GM12873 (cell line): ENCODE data around the gene CEP192.

ENCODE experiments used
- TF ChIP-seq, protein P1 (sequence below): IDR thresholded peaks from 2 replicates; pipeline ENCODE4 v1.5.1; 2012; ENCODE audit warnings: low read depth, mild to moderate bottlenecking, moderate library complexity, low read length, control low read depth; ENCODE audit not compliant: insufficient read depth; ENCODE audit errors: missing control alignments

Gene CEP192

DNA sequence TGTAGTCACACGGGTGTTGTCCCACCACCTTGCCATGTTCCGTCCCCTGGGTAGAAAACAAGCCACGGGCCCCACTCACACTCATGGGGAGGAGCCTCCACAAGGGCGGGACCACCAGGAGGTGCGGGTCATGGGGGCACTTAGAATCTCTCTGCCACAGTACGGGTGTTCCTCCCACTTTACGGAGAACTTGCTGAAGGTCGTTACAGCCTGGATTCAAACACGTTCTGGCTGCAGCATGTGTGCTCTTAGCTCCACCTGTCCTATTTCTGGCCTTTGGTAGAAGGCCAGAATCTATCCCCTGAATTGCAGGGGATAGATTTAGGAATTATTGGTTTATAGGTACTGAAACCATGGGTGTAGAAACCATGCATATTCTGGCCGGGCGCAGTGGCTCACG is 14.9 kb upstream of the CEP192 start:
- TF ChIP-seq, protein P1, sequence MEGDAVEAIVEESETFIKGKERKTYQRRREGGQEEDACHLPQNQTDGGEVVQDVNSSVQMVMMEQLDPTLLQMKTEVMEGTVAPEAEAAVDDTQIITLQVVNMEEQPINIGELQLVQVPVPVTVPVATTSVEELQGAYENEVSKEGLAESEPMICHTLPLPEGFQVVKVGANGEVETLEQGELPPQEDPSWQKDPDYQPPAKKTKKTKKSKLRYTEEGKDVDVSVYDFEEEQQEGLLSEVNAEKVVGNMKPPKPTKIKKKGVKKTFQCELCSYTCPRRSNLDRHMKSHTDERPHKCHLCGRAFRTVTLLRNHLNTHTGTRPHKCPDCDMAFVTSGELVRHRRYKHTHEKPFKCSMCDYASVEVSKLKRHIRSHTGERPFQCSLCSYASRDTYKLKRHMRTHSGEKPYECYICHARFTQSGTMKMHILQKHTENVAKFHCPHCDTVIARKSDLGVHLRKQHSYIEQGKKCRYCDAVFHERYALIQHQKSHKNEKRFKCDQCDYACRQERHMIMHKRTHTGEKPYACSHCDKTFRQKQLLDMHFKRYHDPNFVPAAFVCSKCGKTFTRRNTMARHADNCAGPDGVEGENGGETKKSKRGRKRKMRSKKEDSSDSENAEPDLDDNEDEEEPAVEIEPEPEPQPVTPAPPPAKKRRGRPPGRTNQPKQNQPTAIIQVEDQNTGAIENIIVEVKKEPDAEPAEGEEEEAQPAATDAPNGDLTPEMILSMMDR = no peak

DNA sequence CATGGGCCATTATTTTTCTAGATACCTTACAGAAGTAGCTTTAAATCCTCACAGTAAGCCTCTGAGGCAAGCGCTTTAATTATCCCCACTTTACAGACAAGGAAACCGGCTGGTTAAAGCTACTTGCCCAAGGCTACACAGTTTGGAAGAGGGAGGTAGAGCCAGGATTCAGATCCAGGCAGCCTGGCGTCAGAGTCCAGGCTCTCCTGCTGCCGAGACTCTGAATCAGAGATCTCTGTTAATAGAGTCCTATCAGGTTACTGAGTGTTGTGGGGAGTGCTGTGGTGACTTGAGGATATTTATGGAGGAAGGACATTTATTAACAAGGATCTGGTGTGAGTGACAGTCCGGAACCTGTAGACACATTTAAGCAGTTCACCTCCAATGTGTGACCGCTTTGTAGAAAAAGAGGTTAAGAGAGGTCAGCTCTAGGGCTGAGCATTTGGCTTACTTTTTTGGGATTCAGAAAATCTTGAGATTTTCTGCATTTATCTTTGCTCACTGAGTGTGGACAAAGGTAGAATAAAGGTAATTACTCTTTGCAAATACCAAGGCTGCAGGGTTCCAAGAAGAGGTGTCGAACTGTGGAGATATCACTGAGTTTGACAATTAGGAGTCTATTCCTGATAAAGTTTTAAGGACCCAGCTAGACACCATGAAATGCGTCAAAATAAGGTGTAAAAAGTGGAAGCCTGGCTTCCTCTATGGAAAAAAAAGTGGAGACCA is 1.6 kb upstream of the CEP192 start:
- TF ChIP-seq, protein P1 = no peak

DNA sequence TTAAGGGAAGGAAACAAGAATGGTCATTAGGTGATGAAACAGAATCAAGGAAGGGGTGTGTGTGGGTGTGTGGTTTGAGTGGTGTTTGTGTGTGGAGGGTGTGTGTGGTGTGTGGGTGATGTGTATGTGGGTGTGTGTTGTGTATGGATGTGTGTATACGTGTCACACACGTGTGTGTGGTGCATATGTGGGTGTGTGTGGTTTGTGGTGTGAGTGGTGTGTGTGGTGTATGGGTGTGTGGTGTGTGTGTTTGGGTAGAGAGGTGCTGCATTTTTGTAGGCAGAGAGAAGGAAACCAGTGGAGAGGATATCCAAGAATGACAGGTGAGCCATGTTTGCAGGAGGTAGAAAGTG is 1.1 kb upstream of the CEP192 start:
- TF ChIP-seq, protein P1 = no peak

DNA sequence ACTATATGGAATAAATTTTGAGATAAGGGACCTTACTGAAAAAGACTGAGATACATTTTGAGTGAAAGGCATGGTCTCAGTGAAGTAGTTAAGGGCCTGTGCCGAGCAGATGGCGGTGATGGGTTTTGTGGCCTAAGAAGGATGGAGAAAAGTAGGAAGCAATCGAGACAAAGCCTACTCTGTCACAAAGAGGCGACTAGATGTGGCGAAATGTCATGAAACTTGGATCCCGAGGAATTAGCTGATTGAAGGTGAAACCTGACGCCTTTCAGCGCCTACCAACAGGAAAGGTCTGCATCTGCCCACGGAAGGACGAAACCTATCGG is 558 bp upstream of the CEP192 start:
- TF ChIP-seq, protein P1 = no peak

DNA sequence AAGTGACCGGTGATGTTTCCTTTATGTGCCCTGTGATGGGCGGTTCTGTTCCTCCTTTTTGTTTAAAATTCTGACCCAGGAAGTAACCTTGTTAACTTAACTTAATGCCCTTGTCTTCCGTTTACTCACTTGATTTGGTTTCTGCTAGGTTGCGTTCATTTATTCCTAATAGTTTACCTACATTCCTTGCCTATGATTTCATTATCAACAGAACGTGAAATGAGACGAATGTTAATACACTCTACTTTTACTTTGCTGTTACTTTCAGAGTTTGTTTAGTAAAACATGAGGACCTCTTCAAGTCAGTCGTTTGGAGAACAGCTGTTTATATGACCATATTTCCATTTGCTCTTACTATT is 638 bp downstream of the CEP192 start:
- TF ChIP-seq, protein P1 = no peak

DNA sequence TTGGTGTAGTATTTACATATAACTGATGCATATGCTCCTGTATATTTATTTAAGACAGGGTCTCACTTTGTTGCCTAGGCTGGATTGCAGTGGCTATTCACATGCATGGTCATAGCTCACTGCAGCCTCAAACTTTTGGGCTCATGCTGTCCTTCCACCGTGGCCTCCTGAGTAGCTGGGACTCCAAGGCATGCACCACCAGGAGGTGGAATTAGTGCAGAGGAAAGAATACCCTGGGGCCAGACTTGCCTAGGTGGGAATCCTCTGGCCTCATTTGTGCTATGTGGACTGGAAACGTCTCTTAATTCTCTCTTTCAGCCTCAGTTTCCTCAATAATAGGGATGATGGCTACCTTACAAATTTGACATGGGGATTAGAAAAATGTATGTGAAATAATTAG is 2.3 kb downstream of the CEP192 start:
- TF ChIP-seq, protein P1 = no peak

DNA sequence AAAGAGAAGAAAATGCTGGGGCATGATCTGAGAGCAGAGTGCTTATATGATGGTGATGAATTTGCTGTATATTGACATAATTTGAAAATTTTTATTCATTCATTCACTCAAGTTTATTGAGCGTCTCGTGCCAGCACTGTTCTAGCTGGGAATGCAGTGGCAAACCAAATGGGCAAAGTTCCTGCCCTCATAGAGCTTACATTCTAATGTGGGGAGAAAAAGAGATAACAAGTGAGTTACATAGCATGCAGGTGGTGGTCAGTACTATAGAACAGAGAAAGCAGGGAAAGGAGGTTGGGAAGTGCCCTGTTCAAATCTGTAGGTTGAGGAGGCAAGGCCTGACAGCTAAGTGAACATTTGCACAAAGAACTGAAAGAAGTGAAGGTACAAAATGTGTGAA is 4.3 kb downstream of the CEP192 start:
- TF ChIP-seq, protein P1 = no peak
